ENCODE results near the gene CEP20. TPM values are rescaled to one million over a fixed set of nuclear protein-coding genes. Genes with fewer than 3 reads are reported as not detected.

CEP20 gene
- total RNA-seq, 1 experiment from 2014 or later: 94.3 TPM

- no TSS peak for BruUV-seq (replicated peaks)
- no peaks in the 10 kb centered on the region for H3K9me3 ChIP-seq (ENCODE audit: control insufficient read depth, insufficient read depth, low read depth, low read length)
- peak overlapping the region; percentile 99 for H3K27ac ChIP-seq (ENCODE audit: low read length)
- POLR2A ChIA-PET: interaction anchor here (0.6 kb wide), 2 partner anchors 13 to 79 kb away, joined by 4 to 10 read pairs; no protein-coding TSS in a partner anchor
- H3K36me3 ChIP-seq (ENCODE audit: control insufficient read depth, insufficient read depth, low read length): peaks cover 10% of the 10 kb centered on the region
- TF ChIP-seq CTCF (IDR thresholded peaks at IDR 0.05) (no peak), SIN3A (IDR thresholded peaks at IDR 0.05; ENCODE audit: borderline replicate concordance, insufficient read depth, low read depth, low read length) (no peak), TCF7L2 (IDR thresholded peaks at IDR 0.05; ENCODE audit: low read depth, low read length) (no peak), POLR2AphosphoS5 (IDR thresholded peaks at IDR 0.05; ENCODE audit: low read depth, low read length) (no peak), REST (IDR thresholded peaks at IDR 0.05; ENCODE audit: insufficient read depth in 1 of 2, low read depth in 2 of 2, low read length in 1 of 2) (no peak)
- DNase-seq (ENCODE audit: low read depth, low spot score): no peak
- CTCF ChIA-PET: interaction anchor here (0.6 to 0.7 kb wide), 2 partner anchors 15 to 39 kb away, joined by 3 to 5 read pairs; no protein-coding TSS in a partner anchor
- in situ Hi-C loops (cut with HindIII; ENCODE audit: low pct_unique_long_range_greater_than_20kb, low sequenced_read_pairs) (no loop called here), intact Hi-C loops (cut with micrococcal nuclease; ENCODE audit: unreplicated experiment) (no loop called here)
- ATAC-seq: no peak
- H3K4me3 ChIP-seq (ENCODE audit: low read depth in 2 of 2, low read length in 2 of 2): peak overlapping the region; percentile 69 to 71
- peaks cover 30% of the 10 kb centered on the region for H3K4me1 ChIP-seq (ENCODE audit: control insufficient read depth, insufficient read depth, low read length)
- no peaks in the 10 kb centered on the region for H3K27me3 ChIP-seq (ENCODE audit: control insufficient read depth, insufficient read depth, low read length)
Observed at GRCh38 chr16:15887283-15887682, 1.1 kb downstream of the CEP20 start.

GRCh38 chr16:15886078-15886477 lies 2.3 kb downstream of the CEP20 start:
- ChIA-PET CTCF (no interaction called here), POLR2A (no interaction called here)
- intact Hi-C loops (cut with micrococcal nuclease; ENCODE audit: unreplicated experiment): no loop called here
- Histone ChIP-seq H3K27ac (ENCODE audit: low read length) (peak overlapping the region; percentile 99), H3K4me3 (ENCODE audit: low read depth in 2 of 2, low read length in 2 of 2) (no peak overlapping the region), H3K36me3 (ENCODE audit: control insufficient read depth, insufficient read depth, low read length) (peaks cover 16% of the 10 kb centered on the region), H3K27me3 (ENCODE audit: control insufficient read depth, insufficient read depth, low read length) (no peaks in the 10 kb centered on the region), H3K9me3 (ENCODE audit: control insufficient read depth, insufficient read depth, low read depth, low read length) (no peaks in the 10 kb centered on the region), H3K4me1 (ENCODE audit: control insufficient read depth, insufficient read depth, low read length) (peaks cover 30% of the 10 kb centered on the region)
- BruUV-seq (replicated peaks): no TSS peak
- in situ Hi-C loops (cut with HindIII; ENCODE audit: low pct_unique_long_range_greater_than_20kb, low sequenced_read_pairs): no loop called here
- ATAC-seq (no peak), DNase-seq (ENCODE audit: low read depth, low spot score) (no peak)
- TF ChIP-seq CTCF (IDR thresholded peaks at IDR 0.05): no peak
- no peak for TF ChIP-seq SIN3A (IDR thresholded peaks at IDR 0.05; ENCODE audit: borderline replicate concordance, insufficient read depth, low read depth, low read length)
- TF ChIP-seq POLR2AphosphoS5 (IDR thresholded peaks at IDR 0.05; ENCODE audit: low read depth, low read length): no peak
- TF ChIP-seq TCF7L2 (IDR thresholded peaks at IDR 0.05; ENCODE audit: low read depth, low read length): no peak
- TF ChIP-seq REST (IDR thresholded peaks at IDR 0.05; ENCODE audit: insufficient read depth in 1 of 2, low read depth in 2 of 2, low read length in 1 of 2): no peak
